Parathyroid adenoma (tissue), 2 donors: ENCODE results near the gene PCSK6.

Experiments
- H2AFZ ChIP-seq: fragments of 300-600 bp; sonication (generic); one replicate; pipeline ENCODE4 v1.7.0; 2017; ENCODE audit warnings: antibody characterized with exemption, mild to moderate bottlenecking
- H3K27ac ChIP-seq: fragments of 300-600 bp; sonication (generic); one replicate; pipeline ENCODE4 v1.7.0; 2017
- H3K27me3 ChIP-seq: fragments of 300-600 bp; sonication (generic); one replicate; pipeline ENCODE4 v1.7.0; 2017; ENCODE audit warnings: low read length; ENCODE audit not compliant: control insufficient read depth, insufficient read depth
- H3K36me3 ChIP-seq: fragments of 300-600 bp; sonication (generic); one replicate; pipeline ENCODE4 v1.7.0; 2017; ENCODE audit warnings: low read length; ENCODE audit not compliant: control insufficient read depth, insufficient read depth
- H3K4me1 ChIP-seq: fragments of 300-600 bp; sonication (generic); one replicate; pipeline ENCODE4 v1.7.0; 2017; ENCODE audit warnings: control low read depth
- H3K4me2 ChIP-seq: fragments of 300-600 bp; sonication (generic); one replicate; pipeline ENCODE4 v1.7.0; 2017; ENCODE audit warnings: low read length
- H3K4me3 ChIP-seq: fragments of 300-600 bp; sonication (generic); one replicate; pipeline ENCODE4 v1.7.0; 2017; ENCODE audit warnings: low read depth, low read length
- H3K79me2 ChIP-seq: fragments of 300-600 bp; sonication (generic); one replicate; pipeline ENCODE4 v1.7.0; 2017; ENCODE audit warnings: control low read depth
- H3K9ac ChIP-seq: fragments of 300-600 bp; sonication (generic); one replicate; pipeline ENCODE4 v1.7.0; 2017; ENCODE audit warnings: mild to moderate bottlenecking
- H3K9me3 ChIP-seq: fragments of 300-600 bp; sonication (generic); one replicate; pipeline ENCODE4 v1.7.0; 2017; ENCODE audit warnings: low read length; ENCODE audit not compliant: control insufficient read depth
- TF ChIP-seq, protein P1 (sequence below): fragments of 300-600 bp; sonication (generic); IDR thresholded peaks from one replicate; pipeline ENCODE4 v1.7.0; 2017; ENCODE audit warnings: antibody characterized with exemption, mild to moderate bottlenecking
- donor health status: primary hyperparathyroidism.

The PCSK6 gene

DNA sequence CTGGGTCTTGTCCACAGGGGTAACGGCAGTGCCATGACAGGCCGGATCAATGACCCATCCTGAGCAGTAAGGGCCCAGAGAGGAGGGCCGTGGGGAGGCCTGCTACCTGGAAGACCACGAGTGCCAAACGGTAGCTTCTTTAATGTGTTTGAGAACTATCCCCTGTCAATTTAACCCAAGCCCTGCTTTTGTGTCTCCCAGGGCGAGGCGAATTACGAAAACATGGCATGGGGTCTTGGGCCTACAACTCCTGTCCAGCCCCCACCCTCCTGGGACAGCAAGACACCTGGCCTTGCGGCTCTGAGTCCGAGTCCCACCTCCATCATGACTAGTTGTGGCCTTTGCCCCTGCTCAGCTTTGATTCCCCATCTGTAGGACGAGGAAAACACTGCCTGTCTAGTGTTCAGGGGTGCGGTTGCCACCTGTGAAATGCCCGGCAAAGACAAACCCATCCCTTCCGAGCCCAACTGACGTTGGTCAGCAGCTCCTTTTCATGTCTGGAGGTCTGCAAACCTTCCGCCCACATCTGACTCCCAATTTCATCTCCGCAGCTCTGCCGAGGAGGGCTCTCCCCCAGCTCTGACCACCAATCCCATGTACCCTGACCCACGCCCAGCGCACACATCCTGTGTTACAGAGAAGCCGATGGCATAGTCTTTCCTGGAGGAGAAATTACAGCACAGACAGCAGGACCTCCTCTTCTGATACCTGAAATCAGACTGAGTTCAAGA is 165.5 kb downstream of the PCSK6 start:
- no peaks in the 10 kb centered on the region for H3K27me3 ChIP-seq
- no peak overlapping the region for H3K27ac ChIP-seq
- no peak overlapping the region for H3K4me3 ChIP-seq
- H3K4me1 ChIP-seq, result no peaks in the 10 kb centered on the region
- H2AFZ ChIP-seq, result no peak overlapping the region
- no peaks in the 10 kb centered on the region for H3K36me3 ChIP-seq
- no peaks in the 10 kb centered on the region for H3K9me3 ChIP-seq
- no peak overlapping the region for H3K9ac ChIP-seq
- no peaks in the 10 kb centered on the region for H3K79me2 ChIP-seq
- TF ChIP-seq, protein P1, sequence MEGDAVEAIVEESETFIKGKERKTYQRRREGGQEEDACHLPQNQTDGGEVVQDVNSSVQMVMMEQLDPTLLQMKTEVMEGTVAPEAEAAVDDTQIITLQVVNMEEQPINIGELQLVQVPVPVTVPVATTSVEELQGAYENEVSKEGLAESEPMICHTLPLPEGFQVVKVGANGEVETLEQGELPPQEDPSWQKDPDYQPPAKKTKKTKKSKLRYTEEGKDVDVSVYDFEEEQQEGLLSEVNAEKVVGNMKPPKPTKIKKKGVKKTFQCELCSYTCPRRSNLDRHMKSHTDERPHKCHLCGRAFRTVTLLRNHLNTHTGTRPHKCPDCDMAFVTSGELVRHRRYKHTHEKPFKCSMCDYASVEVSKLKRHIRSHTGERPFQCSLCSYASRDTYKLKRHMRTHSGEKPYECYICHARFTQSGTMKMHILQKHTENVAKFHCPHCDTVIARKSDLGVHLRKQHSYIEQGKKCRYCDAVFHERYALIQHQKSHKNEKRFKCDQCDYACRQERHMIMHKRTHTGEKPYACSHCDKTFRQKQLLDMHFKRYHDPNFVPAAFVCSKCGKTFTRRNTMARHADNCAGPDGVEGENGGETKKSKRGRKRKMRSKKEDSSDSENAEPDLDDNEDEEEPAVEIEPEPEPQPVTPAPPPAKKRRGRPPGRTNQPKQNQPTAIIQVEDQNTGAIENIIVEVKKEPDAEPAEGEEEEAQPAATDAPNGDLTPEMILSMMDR, result no peak
- no peak overlapping the region for H3K4me2 ChIP-seq

DNA sequence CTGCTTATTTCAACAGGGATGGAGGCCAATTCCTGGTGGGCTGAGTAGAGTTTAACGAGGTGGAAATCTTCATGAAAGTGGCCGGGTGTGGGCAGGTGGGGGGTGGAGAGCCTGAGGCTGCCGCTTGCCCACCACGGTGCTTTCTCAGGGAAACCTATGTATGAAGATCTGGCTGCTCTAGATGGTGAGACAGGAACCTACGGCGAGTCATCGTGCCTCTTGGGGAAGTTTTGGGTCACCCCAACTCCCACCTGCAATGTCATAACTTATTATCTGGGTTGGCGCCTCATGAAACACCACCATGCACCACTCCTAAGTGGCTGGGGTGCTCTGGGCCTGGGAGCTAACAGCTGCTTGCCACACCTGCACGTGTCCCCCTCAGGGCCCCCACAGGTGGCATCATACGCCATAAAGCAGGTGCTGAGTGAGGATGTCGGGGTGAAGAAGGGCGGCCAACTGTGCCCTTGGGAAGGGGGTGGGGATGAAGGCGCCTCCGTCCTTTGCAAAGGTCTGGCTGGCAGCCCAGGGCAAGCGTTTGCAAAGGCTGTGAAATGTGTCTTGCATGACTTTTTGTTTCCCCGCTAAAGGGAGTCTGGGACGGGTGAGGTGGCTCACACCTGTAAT is 166.5 kb downstream of the PCSK6 start:
- no peak overlapping the region for H3K4me3 ChIP-seq
- no peak overlapping the region for H3K9ac ChIP-seq
- H3K4me2 ChIP-seq, result no peak overlapping the region
- no peaks in the 10 kb centered on the region for H3K36me3 ChIP-seq
- H3K4me1 ChIP-seq, result no peaks in the 10 kb centered on the region
- no peaks in the 10 kb centered on the region for H3K9me3 ChIP-seq
- H3K79me2 ChIP-seq, result no peaks in the 10 kb centered on the region
- H2AFZ ChIP-seq, result no peak overlapping the region
- no peak overlapping the region for H3K27ac ChIP-seq
- no peaks in the 10 kb centered on the region for H3K27me3 ChIP-seq
- TF ChIP-seq, protein P1, result no peak

DNA sequence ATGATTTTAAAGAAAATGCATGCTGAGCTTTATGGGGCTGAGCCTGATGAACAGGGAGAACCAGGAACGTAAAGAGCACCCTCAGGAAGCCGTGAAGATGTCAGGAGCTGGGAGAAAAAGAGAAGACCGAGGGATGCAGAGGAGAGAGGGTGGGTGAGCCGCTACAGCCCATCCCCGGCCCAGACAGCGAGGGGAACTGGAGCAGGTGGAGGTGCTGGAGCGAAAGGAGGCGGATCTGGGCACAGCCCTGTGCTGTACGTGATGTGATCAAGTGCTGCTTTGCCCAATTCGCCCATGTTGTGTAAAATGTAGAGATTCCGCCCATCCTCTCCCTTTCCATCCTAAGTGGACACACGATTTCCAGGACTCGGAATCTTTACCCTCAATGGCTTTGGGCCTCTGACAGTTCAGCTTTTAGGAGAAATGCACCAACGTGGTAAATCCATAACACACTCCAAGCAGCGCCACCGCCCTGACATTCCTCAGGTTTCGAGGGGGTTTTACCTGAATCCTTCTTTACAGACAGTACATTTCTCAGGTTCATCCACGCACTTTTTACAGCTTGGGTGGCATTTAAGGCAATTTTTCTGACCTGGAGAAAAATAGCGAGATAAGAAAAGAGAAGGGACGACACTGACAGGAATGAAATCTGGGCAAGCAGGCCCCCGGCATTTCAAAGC is 167.4 kb downstream of the PCSK6 start:
- TF ChIP-seq, protein P1, result no peak
- Histone ChIP-seq H3K36me3 (no peaks in the 10 kb centered on the region), H3K9me3 (no peaks in the 10 kb centered on the region), H3K4me3 (no peak overlapping the region), H3K27me3 (no peaks in the 10 kb centered on the region), H3K4me1 (no peaks in the 10 kb centered on the region), H3K9ac (no peak overlapping the region), H3K79me2 (no peaks in the 10 kb centered on the region), H3K27ac (no peak overlapping the region), H3K4me2 (no peak overlapping the region), H2AFZ (no peak overlapping the region)

DNA sequence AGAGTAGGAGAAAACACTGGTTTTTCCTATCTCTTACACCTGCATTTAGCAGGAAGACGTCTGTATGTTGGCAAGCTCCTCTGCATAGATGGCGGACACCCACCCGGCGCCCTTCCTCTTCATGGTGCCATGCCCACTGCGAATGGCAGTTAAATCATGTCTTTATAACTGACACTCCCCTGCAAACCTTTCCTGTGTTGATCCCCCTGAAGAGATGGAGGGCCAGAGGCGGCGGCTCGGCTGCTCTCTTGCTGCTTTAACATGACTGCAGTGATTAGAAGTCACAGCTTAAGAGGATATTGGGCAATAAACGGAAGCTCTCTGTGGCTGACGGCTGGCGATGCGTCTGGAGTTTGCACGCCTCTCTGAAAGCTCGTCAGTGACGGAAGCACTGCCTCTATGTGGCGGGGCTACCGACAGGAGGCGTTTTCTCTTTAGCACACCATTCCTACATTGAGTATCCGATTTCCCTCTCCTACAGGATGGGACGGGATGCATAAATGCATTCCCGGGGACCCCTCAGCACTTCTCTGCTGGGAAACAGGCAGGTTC is 168.9 kb downstream of the PCSK6 start:
- Histone ChIP-seq H3K36me3 (no peaks in the 10 kb centered on the region), H3K4me3 (no peak overlapping the region), H3K4me1 (no peaks in the 10 kb centered on the region), H3K9ac (no peak overlapping the region), H3K27ac (no peak overlapping the region), H3K79me2 (no peaks in the 10 kb centered on the region), H2AFZ (no peak overlapping the region), H3K4me2 (no peak overlapping the region), H3K9me3 (no peaks in the 10 kb centered on the region), H3K27me3 (no peaks in the 10 kb centered on the region)
- TF ChIP-seq, protein P1, result no peak
